Ovary (tissue), 3 donors: ENCODE results near the gene LRRC26.

ENCODE experiments used
- CTCF ChIP-seq, 3 donors: fragments of 450-650 bp in 2 of 3; fragments of 200-600 bp in 1 of 3; IDR thresholded peaks; one replicate each; pipeline versions ENCODE4 v1.5.1 to v1.8.0; 2016 to 2022; ENCODE audit warnings: antibody characterized with exemption in 3 of 3, mild to moderate bottlenecking in 1 of 3
- EP300 ChIP-seq: sonication (generic); formaldehyde crosslinking; IDR thresholded peaks from one replicate; pipeline ENCODE4 v1.6.1; 2017; ENCODE audit warnings: antibody characterized with exemption
- POLR2A ChIP-seq: fragments of 450-650 bp; IDR thresholded peaks from one replicate; pipeline ENCODE4 v1.6.1; 2017; ENCODE audit warnings: antibody characterized with exemption, mild to moderate bottlenecking, moderate library complexity
- donor health status: DM: no; HTN: no; CAD: no.

GRCh38 chr9:137168573-137168903 is 1.3 kb downstream of the LRRC26 start:
- TF ChIP-seq CTCF (IDR thresholded peaks at IDR 0.05) (no peak), POLR2A (no peak), EP300 (no peak)
